WI38 (cell line): Measurements from ENCODE around the gene PEX26.
A peak's percentile ranks its signal among the peaks of the same experiment; 100 is the strongest.
"Not testable (repeated sequence)": the region's sequence is repeated elsewhere in the genome, so short reads cannot be mapped to it uniquely, and the experiment has no call there.

Source experiments
- H3K4me3 ChIP-seq: 2 replicates; pipeline ENCODE4 v1.5.1; 2011; ENCODE audit warnings: low read depth, mild to moderate bottlenecking, control low read depth, low read length
- TF ChIP-seq, protein P1 (sequence below): IDR thresholded peaks from 2 replicates; pipeline ENCODE4 v1.5.1; 2012; ENCODE audit warnings: low read depth, mild to moderate bottlenecking, control low read depth, low read length

Gene PEX26

DNA sequence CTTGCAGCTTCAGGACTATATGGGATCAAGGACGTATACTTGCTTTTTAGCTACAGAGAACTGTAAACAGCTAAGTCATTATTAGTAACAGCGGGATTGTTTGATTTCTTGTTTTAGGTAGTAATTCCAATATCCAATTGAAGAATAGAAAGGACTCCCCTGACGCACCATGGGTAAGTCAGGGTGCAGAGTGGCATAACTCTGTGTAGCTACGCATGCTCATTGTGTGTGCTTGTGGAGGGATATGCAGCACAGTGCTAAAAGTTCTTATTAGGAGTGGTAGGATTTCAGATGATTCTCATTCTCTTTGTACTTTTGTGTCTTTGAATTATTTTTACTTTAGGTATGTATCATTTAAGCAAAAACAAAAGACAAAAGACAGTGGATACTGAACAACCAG is 7.7 kb upstream of the PEX26 start:
- TF ChIP-seq, protein P1, sequence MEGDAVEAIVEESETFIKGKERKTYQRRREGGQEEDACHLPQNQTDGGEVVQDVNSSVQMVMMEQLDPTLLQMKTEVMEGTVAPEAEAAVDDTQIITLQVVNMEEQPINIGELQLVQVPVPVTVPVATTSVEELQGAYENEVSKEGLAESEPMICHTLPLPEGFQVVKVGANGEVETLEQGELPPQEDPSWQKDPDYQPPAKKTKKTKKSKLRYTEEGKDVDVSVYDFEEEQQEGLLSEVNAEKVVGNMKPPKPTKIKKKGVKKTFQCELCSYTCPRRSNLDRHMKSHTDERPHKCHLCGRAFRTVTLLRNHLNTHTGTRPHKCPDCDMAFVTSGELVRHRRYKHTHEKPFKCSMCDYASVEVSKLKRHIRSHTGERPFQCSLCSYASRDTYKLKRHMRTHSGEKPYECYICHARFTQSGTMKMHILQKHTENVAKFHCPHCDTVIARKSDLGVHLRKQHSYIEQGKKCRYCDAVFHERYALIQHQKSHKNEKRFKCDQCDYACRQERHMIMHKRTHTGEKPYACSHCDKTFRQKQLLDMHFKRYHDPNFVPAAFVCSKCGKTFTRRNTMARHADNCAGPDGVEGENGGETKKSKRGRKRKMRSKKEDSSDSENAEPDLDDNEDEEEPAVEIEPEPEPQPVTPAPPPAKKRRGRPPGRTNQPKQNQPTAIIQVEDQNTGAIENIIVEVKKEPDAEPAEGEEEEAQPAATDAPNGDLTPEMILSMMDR: no peak
- H3K4me3 ChIP-seq: no peak overlapping the region

- TF ChIP-seq, protein P1: 0 out of 2 replicates have a peak, but pooled peaks have one; percentile 18
- no peak overlapping the region for H3K4me3 ChIP-seq
These were observed 7.1 kb upstream of the PEX26 start for GRCh38 chr22:18070556-18071306.

DNA sequence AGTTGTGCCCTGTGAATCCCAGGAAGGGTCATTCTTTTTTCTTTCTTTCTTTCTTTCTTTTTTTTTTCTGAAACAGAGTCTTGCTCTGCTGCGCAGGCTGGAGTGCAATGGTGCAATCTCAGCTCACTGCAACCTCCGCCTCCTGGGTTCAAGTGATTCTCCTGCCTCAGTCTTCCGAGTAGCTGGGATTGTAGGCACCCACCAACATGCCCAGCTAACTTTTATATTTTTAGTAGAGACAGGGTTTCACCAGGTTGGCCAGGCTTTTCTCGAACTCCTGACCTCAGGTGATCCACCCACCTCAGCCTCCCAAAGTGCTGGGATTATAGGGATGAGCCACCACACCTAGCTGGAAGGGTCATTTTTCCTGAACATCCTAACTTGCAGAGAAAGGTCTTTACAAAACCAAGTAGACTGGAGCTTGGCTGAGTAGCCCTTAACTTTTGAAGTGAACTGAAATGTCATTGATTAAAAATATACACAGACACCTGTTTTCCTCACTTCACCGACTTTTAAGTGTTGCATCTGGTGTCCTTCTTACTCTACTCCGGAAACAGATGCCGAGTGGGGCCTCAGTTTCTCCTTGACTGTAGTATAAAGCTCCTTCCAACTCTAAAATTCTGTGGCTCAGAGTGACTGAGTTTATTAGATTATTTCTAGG is 6.4 kb upstream of the PEX26 start:
- H3K4me3 ChIP-seq: not testable (repeated sequence)

DNA sequence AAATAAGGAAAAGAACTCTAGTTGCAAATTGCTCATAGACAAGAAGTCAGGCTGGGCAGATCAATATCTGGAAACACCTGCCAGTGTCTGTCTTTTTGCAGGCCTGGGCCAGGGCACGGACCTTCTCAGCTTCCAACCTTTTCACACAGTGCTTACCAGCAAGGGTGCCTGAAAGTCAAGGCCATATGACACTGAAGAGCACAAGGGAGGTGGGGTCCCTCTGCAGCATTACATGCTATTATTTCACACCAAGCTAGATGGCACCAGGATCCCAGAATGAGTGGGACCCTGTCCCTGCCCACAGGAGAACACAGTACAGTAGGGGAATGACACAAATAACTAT is 5.9 kb upstream of the PEX26 start:
- TF ChIP-seq, protein P1: no peak
- H3K4me3 ChIP-seq: no peak overlapping the region

DNA sequence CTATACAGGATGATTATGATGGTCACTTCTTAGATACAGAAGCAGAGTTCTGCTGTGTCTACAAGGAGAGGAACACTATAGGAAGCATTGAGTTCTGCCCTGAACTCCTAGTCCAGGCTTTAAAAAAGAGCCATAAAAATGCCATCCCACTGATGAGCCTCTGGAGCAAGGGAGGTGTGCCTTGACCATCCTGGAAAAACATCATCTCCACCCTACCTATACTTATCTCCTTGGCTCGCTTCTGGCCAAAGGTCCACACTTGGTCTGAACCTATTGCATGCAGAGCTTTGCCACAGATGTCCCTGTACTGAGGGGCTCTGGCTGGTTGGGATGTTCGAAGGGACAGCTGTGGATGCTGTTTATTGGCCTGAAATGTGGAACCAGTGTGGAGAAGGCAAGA is 4.3 kb upstream of the PEX26 start:
- H3K4me3 ChIP-seq: no peak overlapping the region
- TF ChIP-seq, protein P1: no peak

DNA sequence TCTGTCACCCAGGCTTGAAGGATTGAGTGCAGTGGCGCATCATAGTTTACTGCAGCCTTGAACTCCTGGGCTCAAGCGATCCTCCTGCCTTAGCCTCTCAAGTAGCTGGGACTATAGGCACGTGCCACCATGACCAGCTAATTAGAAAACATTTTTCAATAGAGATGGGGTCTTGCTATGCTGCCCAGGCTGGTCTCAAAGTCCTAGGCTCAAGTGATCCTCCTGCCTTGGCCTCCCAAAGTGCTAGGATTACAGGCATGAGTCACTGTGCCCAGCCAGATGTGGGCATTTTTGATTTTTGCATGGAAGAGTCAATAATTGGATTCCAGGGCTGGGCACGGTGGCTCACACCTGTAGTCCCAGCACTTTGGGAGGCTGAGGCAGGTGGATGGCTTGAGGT is 3.9 kb upstream of the PEX26 start:
- not testable (repeated sequence) for H3K4me3 ChIP-seq

DNA sequence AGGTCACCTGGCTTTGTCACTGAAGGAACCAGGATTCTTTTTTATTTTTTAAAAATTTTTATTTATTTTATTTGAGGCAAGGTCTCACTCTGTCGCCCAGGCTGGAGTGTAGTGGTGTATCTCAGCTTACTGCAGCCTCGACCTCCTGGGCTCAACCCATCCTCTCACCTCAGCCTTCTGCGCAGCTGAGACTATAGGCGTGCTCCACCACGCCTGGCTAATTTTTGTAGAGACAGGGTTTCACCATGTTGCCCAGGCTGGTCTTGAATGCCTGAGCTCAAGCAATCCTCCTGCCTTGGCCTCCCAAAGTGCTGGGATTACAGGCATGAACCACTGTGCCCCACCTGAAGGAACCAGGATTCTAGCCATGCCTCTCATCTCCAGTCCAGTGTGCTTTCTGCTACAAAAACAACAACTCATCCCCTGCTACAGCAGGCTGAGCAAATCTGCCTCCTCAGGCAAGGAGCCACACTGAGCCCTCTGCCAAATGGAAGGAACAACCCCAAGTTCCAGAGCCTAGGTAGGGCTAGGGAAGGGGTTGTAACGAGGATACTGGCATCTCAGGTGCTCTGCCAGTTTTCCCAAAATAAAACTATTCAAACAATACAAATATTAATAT is 2.6 kb upstream of the PEX26 start:
- TF ChIP-seq, protein P1: no peak
- H3K4me3 ChIP-seq: no peak overlapping the region

DNA sequence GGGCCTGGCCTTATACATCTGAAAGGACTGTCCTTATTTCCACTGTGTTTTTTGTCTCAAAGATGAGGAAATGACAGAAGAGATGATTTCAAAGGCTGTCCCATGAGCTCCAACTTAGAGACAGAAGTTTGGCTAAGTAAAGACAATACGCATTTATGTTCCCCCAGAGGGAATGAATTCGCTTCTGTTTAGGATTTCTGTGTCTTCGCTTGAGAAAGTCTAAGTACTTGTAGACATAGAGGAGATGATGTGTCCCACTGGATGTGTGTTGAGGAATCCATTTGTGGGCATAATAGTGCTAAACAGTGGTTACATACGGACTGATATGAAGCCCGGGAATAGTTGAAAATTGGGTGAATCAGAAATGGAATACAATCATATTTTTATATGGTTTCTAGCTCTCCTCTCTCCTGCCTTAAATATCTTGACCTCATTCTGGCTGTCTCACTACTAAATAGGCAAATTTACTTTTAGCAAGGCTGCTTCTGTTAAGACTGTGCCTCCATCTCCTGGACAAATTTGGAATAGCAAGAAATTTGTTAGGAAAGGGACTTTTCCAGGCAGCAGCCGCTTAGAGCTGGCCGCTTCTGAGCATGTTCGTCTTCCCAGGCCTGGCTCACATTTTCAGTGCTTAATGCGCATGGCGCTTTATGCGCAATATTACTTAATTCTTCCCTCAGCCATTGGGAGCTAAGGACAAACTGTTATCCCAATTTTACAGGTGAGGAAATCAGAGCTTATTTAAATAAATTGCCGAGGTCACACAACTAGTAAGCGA is 1.9 kb upstream of the PEX26 start:
- no peak overlapping the region for H3K4me3 ChIP-seq
- TF ChIP-seq, protein P1: peak; percentile 63
